GM19372 (cell line): ENCODE results near the gene SYCN.
"Not testable (repeated sequence)": the region's sequence is repeated elsewhere in the genome, so short reads cannot be mapped to it uniquely, and the experiment has no call there.

Experiments
- ATAC-seq: cut with Tn5 transposase; IDR thresholded peaks from one replicate; pipeline ENCODE4 v1.9.1; 2021; ENCODE audit warnings: mild to moderate bottlenecking, low read depth, moderate library complexity; ENCODE audit not compliant: unreplicated experiment

SYCN gene, protein sequence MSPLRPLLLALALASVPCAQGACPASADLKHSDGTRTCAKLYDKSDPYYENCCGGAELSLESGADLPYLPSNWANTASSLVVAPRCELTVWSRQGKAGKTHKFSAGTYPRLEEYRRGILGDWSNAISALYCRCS

DNA sequence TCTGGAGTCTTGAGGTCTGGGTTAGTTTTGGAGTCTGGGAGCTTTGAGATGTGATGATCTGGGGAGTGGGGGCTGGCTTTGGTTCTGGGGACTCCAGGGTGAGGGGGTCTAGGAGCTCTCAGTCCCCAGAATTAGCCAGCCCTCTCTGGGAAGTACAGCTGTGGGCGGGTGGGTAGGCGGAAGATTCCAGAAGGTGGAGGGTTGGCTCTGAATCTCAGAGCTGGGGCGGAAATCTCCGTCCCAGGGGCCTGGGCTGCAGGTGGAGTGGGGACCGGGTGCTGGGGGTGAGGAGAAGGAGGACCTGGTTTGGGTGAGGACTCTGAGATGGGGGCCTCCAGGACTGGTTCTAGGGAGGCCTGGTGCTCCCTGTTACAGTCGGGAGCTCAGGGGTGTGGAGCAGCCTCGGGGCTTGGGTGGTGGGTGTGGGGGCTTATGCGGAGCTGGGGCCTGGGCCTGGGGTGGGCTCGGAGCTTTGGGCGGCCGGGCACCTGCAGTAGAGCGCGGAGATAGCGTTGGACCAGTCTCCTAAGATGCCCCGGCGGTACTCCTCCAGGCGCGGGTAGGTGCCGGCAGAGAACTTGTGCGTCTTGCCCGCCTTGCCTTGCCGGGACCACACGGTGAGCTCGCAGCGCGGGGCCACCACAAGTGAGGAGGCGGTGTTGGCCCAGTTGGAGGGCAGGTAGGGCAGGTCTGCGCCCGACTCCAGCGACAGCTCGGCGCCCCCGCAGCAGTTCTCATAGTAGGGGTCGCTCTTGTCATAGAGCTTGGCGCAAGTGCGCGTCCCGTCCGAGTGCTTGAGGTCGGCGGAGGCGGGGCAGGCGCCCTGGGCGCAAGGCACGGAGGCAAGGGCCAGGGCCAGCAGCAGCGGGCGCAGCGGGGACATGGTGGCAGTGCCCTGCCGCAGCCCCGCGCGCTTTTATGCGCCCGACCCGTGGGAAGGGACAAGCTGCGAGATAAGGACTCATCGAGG is at the start of gene SYCN:
SYCN (minus strand) TSS at position 892 of the 970 bp plus-strand sequence; CDS start at position 883, 9 bp downstream.
- ATAC-seq, result no peak

DNA sequence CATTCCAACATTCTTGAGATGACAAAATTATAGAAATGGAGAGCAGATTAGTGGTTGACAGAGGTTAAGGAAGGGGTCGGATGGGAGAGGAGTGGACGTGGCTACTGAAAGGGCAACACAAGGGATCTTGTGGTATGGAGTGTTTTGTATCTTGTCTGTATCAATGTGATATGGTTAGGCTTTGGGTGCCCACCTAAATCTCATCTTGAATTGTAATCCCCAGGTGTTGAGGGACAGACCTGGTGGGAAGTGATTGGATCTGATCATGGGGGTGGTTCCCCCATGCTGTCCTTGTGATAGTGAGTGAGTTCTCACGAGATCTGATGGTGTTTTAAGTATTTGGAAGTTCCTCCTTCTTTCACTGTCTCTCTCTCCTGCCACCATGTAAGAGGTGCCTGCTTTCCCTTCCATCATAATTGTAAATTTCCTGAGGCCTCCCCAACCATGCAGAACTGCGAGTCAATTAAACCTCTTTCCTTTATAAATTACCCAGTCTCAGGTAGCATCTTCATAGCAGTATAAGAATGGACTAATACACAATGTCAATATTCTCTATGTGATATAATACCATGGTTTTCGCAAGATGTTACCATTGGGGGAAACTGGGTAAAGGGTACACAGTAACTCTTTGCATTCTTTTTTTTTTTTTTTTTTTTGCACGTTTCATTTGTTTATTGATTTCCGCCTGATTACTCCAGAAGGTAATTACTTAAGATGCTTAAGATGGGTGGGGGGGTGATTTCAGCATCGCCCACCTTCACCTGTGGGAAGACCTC is 49.5 kb upstream of the SYCN start:
- no peak for ATAC-seq

DNA sequence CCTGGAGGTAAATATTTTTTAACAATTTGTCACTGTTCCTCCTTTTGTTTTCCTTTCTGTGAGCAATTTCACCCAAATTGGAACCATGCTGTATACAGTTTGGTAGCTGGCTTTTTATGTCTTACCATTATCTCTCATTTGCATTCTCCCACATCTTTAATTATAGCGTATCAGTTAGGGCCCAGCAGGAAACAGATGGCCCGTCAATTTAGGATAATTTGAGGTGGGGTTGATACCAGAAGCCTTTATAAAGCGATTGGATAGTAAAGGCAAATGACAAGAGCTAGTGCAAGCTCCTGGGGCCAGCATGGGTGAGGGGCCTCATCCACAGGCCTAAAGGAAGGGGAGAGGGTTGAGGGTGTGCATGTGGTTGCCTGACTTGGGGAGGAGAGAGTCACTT is 48.4 kb upstream of the SYCN start:
- no peak for ATAC-seq

DNA sequence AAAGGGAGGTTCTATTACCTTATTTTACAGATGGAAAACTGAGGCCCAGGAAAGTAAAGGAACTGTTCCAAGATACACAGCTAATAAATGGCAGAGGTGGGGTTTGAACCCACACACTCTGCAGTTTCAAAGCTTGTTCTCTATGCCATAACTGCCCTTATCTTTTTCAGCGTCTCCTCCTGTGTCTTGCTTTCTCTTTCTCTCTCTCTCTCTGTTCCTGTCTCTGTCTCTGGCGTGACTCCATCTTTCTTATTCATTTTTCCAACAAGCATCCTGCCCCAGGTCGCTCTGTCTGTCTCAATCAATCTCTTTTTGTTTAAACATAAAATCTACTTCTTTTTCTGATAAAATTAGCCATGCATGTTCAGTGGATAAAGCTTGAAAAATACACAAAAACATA is 47.8 kb upstream of the SYCN start:
- no peak for ATAC-seq

DNA sequence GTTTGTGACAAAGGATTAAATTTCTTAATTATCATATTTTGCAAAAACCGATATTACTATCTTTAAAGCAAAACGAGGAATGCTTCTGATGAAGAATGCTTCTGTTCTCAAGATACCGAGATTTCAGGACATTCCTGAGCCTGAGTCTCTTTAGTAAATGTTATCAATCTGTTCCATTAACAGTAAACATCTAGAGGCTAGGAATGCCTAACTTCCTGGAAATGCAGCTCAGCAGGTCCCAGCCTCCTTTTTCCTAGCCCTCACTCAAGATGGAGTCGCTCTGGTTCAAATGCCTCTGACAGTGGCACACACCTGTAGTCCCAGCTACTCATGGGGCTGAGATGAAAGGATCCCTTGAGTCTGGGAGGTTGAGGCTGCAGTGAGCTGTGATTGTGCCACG is 47.0 kb upstream of the SYCN start:
- ATAC-seq, result no peak

DNA sequence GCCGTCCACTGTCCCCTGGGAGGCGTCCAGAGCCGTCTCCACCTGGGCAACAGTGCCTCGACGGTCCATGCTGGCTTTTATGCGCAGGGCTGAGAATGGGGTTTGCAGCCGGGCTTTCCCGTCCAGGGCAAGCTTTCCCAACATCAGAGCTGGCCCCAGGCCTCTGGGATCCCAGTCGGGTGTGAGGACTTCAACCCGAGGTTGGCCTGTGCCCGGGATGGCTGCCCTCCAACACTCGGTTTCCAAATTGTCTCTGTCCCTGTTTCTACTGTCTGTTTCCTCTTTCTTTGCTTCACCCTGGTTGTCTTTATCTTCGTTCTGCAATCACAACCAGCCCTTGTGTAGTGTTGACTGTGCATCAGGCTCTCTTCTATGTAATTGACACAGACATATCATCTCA is 44.7 kb upstream of the SYCN start, which contains the start of gene IFNL4:
IFNL4 (minus strand) TSS at position 51 of the 400 bp plus-strand sequence.
- no peak for ATAC-seq

DNA sequence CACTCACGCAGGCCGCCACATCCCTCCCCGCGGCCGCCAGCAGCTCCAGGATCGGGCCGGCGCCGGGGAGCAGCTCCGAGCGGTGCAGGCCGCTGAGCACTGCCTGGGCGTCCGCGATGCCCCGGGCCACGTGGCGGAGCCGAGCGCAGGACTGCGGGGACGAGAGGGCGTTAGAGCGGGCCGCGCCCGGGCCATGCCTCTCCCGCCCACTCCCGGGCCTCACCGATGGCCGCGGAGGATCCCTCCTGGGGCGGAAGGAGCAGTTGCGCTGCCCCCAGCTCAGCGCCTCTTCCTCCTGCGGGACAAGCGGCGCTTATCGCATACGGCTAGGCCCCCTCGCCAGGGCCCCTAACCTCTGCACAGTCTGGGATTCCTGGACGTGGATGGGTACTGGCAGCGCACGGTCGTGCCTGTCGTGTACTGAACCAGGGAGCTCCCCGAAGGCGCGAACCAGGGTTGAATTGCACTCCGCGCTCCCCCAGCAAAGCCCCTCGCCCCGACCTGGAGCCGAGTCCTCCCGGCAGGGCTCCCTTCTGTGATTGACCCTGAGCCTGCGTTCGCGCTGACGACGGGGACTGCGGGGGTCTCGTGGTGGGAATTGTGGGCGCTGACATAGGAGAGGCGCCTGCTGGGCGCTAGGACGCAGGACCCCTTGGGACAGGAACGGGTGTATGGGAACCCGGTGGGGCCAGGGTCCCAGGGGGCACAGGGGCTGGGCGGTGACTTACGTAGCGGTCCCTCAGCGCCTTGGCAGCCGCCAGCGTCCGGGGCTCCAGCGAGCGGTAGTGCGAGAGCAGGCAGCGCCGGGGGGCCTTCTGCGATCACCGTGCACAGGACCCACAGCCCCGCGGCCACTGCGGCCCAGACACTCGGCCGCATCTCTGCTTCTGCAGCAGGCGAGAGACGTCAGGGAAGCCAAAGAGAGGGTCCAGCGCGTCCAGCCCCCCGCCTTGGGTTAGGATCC is 43.9 kb upstream of the SYCN start:
- ATAC-seq, result no peak

DNA sequence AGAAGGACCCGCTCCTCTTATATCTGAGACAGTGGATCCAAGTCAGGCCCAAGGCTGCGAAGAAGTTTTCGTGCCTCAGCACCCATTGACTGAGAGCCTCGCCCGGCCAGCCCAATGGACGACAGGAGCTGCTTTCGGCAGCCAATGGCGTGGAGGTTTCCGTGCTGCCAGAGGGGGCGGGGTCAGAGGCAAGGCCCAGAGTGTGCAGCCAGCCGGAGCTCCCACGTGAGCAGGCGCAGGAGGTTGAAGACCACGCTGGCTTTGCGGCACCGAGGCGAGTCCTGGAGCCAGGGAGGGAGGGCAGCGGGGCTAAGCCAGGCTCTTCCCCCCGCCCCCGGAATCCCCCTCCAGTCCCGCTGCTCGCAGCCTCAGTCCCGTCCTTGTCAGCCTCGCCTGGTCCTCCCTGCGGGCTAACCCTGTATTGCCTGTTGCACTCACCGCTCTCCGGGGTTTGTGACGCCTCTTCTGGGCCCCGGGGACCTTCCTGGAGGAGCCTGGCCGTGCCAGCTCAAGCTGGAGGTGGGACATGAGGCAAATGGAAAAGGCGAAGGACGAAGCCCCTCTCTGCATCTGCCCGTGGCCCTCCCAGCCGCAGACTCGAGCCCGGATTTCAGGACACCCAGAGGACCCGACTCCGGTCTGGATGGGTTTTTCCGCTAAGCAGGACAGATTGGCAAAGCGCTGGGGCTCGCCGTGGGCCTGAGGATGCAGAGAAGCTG is 43.0 kb upstream of the SYCN start:
- ATAC-seq, result no peak

DNA sequence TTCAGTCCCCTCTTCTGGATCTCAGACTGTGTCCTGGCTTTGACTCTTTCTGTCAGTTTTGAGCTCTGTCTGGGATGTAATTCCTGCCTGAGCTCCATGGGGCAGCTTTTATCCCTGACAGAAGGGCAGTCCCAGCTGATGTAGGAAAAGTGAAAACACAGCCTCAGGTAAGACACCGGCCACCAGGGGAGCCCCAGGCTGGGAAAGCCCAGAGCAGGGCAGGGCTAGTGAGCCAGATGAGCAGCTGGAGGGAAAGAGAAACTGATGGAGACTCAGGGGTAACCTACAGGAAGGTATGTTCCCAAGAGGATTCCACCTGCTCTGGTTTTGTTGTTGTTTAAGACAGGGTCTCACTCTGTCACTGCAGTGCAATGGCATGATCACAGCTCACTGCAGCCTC is 41.1 kb upstream of the SYCN start:
- not testable (repeated sequence) for ATAC-seq

DNA sequence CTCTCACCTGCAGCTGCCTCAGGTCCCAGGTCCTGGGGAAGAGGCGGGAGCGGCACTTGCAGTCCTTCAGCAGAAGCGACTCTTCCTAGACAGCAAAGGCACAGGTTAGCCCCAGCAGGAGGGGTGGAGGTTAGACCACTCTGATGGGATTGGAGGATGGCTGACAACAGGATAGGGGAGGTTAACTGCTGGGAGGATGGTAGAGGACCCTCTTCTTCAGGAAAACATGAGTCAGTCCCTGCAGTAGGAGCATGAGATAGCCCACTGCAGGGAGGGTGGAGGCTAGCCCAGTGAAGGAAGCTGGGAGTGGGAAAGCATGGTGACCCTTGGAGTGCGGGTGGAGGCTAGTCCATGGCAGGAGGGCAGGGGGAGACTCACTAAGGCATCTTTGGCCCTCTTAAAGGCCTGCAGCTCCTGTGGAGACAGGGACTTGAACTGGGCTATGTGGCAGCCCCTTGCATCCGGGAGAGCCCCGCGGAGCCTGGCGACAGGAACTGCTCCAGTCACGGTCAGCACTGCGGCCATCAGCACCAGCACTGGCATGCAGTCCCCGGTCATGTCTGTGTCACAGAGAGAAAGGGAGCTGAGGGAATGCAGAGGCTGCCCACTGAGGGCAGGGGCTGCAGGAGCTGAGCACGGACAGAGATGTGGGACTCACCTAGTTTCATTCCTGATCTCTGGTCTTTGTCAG is 40.5 kb upstream of the SYCN start, which contains the start of gene IFNL3:
IFNL3 (minus strand) TSS at position 597 of the 691 bp plus-strand sequence; CDS start at position 558, 39 bp downstream.
- not testable (repeated sequence) for ATAC-seq

DNA sequence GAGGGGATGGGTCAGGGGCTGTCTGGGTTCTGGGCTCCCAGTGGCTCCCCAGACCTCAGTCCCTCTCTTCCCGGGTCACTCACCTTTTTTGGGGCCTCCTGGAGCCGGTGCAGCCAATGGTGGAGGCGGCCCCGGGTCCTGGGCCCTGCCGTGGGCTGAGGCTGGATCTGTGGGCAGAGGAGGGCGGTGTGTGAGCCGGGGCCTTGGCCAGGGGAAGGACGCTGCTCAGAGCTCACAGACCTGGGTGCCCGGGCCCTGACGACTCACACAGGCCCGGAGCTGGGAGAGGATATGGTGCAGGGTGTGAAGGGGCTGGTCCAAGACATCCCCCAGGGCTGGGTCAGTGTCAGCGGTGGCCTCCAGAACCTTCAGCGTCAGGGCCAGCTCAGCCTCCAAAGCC is 39.7 kb upstream of the SYCN start:
- ATAC-seq, result not testable (repeated sequence)

DNA sequence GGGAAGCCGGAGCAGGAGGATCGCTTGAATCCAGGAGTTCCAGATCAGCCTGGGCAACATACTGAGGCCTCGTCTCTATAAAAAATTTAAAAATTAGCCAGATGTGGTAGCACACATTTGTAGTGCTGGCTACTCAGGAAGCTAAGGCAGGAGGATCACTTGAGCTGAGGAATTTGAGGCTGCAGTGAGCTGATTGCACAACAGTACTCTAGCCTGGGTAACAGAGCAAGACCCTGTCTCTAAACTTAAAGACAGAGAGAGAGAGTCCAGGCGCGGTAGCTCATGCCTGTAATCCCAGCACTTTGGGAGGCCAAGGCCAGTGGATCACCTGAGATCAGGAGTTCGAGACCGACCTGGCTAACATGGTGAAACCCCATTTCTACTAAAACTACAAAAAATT is 36.4 kb upstream of the SYCN start:
- no peak for ATAC-seq

DNA sequence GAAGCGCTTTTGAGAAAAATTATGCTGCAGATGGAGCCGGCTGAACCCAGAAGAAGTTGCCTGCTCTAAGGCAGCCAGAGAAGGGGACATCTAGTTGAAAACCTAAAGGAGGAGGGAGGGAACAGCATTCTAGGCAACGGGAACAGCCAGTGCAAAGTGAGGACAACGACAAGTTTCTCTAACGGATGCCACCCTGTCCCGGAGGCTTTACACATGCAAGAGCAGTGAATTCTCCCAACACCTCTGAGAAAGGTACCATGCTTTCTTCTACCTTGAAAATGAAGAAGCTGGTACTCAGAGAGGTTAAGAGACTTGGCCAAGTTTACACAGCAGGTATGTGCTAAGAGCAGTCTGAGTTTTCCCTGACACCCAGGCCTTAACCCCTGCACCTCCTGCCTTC is 34.9 kb upstream of the SYCN start:
- no peak for ATAC-seq

DNA sequence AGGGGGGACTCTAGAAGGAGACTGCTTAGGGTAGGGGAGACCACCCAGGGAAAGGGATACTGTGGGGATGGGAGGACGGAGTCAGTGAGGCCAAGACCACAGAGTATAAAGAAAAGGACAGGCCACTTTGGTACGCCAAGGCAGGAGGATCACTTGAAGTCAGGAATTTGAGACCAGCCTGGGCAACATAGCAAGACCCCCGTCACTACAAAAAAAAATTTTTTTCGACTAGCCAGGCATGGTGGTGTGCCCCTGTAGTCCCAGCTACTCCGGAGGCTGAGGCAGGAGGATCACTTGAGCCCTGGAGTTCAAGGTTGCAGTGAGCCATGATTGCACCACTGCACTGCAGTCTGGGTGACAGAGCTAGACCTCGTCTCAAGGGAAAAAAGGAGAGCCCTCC is 34.1 kb upstream of the SYCN start:
- ATAC-seq, result no peak

DNA sequence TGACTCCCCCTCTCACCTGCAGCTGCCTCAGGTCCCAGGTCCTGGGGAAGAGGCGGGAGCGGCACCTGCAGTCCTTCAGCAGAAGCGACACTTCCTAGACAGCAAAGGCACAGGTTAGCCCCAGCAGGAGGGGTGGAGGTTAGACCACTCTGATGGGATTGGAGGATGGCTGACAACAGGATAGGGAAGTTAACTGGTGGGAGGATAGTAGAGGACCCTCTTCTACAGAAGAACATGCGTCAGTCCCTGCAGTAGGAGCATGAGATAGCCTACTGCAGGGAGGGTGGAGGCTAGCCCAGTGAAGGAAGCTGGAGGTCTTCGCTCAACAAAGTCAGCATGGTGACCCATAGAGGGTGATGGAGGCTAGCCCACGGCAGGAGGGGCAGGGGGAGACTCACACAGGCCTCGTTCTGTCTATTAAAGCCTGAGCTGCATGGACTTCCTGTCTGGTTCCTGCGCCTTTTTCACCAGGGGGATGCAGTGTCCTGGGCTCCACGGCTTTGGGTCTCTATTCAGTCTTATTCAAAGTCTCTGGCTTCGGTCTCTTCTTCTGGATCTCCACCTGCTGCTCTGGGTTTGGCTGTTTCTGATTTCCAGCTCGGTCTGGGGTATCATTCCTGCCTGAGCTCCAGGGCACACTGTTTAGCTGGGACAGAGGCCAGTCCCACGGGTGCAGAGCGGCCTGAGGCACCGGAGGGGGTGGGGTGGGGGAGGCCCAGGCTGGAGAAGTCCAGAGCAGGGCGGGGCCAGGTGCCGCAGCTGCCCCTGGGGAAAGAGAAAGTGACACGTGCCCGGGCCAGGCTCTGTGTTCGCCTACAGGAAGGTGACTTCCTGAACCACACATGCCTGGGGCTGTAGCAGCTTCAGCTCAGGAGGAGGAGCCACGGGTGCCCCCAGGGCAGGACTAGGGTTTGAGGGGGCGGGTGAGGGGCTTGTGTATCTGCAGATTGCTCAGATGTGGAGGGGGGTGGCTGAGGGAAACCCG is 33.4 kb upstream of the SYCN start:
- no peak for ATAC-seq

DNA sequence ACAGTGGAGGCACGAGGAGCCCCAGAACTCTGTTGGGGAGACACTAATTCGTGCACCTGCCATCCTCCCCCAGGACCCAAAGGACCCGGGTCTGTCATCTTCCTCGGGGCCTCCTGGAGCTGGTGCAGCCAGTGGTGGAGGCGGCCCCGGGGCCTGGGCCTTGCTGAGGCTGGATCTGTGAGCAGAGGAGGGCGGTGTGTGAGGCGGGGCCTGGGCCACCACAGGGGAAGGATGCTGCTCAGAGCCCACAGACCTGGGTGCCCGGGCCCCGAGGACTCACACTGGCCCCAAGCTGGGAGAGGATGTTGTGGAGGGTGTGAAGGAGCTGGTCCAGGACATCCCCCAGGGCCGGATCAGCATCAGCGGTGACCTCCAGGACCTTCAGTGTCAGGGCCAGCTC is 32.5 kb upstream of the SYCN start:
- no peak for ATAC-seq

DNA sequence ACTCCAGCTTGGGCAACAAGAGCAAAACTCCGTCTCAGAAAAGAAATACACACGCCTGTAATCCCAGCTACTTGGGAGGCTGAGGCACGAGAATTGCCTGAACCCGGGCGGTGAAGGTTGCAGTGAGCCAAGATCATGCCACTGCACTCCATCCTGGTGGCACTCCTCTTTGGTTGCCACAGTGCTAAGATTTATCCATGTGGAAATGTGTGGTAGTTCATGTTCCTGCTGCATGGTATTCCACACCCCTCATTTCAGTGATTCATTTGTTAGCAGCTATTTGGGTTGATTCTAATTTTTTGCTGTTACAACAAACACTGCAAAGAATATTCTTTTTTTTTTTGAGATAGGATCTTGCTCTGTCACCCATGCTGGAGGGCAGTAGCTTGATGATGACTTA is 28.6 kb upstream of the SYCN start:
- ATAC-seq, result no peak
